Measurements from ENCODE around the gene PRRX2. TPM values are rescaled to one million over a fixed set of nuclear protein-coding genes. Genes with fewer than 3 reads are reported as not detected.
A peak's percentile ranks its signal among the peaks of the same experiment; 100 is the strongest.

Gene PRRX2
- total and polyA plus RNA-seq, 2 of the 13 experiments (the other 11 are each of a cell fraction or from before 2014, with no cell fraction given), result 0.05 TPM; not detected in 1

DNA sequence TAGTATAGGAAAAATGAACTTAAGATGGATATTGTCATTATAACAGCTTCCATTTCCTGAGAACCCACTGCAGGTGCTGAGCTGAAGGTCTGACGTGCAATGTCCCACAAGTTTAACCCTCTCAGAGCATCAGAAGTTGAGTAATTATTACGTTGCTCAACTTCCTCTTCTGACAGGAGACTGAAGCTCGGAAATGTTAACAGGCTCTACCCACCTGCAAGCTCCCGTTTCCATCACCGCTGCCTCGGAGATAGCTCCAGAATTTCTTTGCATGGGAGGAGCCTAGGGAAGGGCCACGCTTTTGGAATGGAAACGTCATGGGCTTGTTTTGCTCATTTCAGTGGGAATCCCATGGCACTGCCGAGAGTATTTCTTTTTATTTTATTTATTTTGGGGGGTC is 40.5 kb upstream of the PRRX2 start (continued):
- TF ChIP-seq, protein P1, sequence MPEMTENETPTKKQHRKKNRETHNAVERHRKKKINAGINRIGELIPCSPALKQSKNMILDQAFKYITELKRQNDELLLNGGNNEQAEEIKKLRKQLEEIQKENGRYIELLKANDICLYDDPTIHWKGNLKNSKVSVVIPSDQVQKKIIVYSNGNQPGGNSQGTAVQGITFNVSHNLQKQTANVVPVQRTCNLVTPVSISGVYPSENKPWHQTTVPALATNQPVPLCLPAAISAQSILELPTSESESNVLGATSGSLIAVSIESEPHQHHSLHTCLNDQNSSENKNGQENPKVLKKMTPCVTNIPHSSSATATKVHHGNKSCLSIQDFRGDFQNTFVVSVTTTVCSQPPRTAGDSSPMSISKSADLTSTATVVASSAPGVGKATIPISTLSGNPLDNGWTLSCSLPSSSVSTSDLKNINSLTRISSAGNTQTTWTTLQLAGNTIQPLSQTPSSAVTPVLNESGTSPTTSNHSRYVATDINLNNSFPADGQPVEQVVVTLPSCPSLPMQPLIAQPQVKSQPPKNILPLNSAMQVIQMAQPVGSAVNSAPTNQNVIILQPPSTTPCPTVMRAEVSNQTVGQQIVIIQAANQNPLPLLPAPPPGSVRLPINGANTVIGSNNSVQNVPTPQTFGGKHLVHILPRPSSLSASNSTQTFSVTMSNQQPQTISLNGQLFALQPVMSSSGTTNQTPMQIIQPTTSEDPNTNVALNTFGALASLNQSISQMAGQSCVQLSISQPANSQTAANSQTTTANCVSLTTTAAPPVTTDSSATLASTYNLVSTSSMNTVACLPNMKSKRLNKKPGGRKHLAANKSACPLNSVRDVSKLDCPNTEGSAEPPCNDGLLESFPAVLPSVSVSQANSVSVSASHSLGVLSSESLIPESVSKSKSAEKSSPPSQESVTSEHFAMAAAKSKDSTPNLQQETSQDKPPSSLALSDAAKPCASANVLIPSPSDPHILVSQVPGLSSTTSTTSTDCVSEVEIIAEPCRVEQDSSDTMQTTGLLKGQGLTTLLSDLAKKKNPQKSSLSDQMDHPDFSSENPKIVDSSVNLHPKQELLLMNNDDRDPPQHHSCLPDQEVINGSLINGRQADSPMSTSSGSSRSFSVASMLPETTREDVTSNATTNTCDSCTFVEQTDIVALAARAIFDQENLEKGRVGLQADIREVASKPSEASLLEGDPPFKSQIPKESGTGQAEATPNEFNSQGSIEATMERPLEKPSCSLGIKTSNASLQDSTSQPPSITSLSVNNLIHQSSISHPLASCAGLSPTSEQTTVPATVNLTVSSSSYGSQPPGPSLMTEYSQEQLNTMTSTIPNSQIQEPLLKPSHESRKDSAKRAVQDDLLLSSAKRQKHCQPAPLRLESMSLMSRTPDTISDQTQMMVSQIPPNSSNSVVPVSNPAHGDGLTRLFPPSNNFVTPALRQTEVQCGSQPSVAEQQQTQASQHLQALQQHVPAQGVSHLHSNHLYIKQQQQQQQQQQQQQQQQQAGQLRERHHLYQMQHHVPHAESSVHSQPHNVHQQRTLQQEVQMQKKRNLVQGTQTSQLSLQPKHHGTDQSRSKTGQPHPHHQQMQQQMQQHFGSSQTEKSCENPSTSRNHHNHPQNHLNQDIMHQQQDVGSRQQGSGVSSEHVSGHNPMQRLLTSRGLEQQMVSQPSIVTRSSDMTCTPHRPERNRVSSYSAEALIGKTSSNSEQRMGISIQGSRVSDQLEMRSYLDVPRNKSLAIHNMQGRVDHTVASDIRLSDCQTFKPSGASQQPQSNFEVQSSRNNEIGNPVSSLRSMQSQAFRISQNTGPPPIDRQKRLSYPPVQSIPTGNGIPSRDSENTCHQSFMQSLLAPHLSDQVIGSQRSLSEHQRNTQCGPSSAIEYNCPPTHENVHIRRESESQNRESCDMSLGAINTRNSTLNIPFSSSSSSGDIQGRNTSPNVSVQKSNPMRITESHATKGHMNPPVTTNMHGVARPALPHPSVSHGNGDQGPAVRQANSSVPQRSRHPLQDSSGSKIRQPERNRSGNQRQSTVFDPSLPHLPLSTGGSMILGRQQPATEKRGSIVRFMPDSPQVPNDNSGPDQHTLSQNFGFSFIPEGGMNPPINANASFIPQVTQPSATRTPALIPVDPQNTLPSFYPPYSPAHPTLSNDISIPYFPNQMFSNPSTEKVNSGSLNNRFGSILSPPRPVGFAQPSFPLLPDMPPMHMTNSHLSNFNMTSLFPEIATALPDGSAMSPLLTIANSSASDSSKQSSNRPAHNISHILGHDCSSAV (CRISPR knock-in tag; IDR thresholded peaks at IDR 0.05; ENCODE audit: borderline replicate concordance), result no peak
- TF ChIP-seq ZNF746 (CRISPR knock-in tag; IDR thresholded peaks at IDR 0.05) (no peak), MEIS1 (CRISPR knock-in tag; IDR thresholded peaks at IDR 0.05; ENCODE audit: borderline replicate concordance) (no peak), ZNF703 (CRISPR knock-in tag; IDR thresholded peaks at IDR 0.05; ENCODE audit: borderline replicate concordance) (no peak), NCOA1 (CRISPR knock-in tag; IDR thresholded peaks at IDR 0.05) (no peak), ZNF780A (CRISPR knock-in tag; IDR thresholded peaks at IDR 0.05) (no peak), ARHGAP35 (CRISPR knock-in tag; IDR thresholded peaks at IDR 0.05; ENCODE audit: borderline replicate concordance) (no peak), HDAC1 (CRISPR knock-in tag; IDR thresholded peaks at IDR 0.05) (peak; percentile 30; the same call in 1 of the 2 replicates), ZNF737 (CRISPR knock-in tag; IDR thresholded peaks at IDR 0.05; ENCODE audit: borderline replicate concordance) (no peak), PTBP1 (IDR thresholded peaks at IDR 0.05; ENCODE audit: low read depth, low read length, poor library complexity, severe bottlenecking) (no peak), ZMYM3 (CRISPR knock-in tag; IDR thresholded peaks at IDR 0.05) (no peak), ZNF264 (CRISPR knock-in tag; IDR thresholded peaks at IDR 0.05) (no peak), RFX1 (IDR thresholded peaks at IDR 0.05) (no peak)
- TF ChIP-seq, protein P2, sequence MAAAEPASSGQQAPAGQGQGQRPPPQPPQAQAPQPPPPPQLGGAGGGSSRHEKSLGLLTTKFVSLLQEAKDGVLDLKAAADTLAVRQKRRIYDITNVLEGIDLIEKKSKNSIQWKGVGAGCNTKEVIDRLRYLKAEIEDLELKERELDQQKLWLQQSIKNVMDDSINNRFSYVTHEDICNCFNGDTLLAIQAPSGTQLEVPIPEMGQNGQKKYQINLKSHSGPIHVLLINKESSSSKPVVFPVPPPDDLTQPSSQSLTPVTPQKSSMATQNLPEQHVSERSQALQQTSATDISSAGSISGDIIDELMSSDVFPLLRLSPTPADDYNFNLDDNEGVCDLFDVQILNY (CRISPR knock-in tag; conservative IDR thresholded peaks at IDR 0.05), result no peak

Measured in HepG2 (cell line).